MG63 (cell line): ENCODE data around the gene BPIFA3. TPM values are rescaled to one million over a fixed set of nuclear protein-coding genes. Genes with fewer than 3 reads are reported as not detected.
"Not testable (repeated sequence)": the region's sequence is repeated elsewhere in the genome, so short reads cannot be mapped to it uniquely, and the experiment has no call there.

Experiments used
- DNase-seq: peaks from one replicate; pipeline ENCODE4 v3.0.0-alpha.2; 2020
- H3K27me3 ChIP-seq: fragments of 250-450 bp; sonication (Bioruptor Pico); 2 replicates; pipeline ENCODE4 v1.5.1; 2020; ENCODE audit warnings: mild to moderate bottlenecking, moderate library complexity
- H3K36me3 ChIP-seq: fragments of 250-450 bp; sonication (Bioruptor Pico); 2 replicates; pipeline ENCODE4 v1.5.1; 2020; ENCODE audit warnings: mild to moderate bottlenecking, moderate library complexity
- H3K4me3 ChIP-seq: fragments of 250-450 bp; sonication (Bioruptor Pico); 2 replicates; pipeline ENCODE4 v1.5.1; 2020; ENCODE audit warnings: mild to moderate bottlenecking, moderate library complexity
- H3K9me3 ChIP-seq: fragments of 250-450 bp; sonication (Bioruptor Pico); 2 replicates; pipeline ENCODE4 v1.5.1; 2020; ENCODE audit warnings: mild to moderate bottlenecking, moderate library complexity
- total RNA-seq: library from RNA; depleted of rRNA; stranded (reverse); fragments of >200 nt; shearing (Covaris generic); gene quantifications from 2 replicates; pipeline ENCODE4 v1.2.3, GENCODE V29; 2014; ENCODE audit warnings: low replicate concordance; rRNA removed

The BPIFA3 gene
- total RNA-seq = not detected in 2 replicates

DNA sequence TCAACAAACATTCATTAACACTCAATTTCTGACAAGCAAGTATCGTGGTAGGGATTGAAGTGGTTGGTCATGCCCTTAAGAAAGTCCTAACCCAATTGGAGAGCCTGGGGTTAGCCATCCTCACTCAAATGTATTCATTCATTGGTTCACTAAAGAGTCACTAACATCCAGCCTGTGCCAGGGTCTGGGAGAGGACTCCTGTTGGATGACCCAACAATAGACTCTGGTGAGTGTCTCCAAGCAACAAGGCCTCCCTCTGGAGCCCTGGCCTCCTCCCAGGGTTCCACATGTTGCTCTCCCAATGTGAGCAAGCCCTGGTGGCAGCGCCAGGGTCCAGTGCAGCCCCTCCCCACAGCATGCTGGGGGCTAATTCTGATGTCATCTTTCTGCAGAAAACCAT lies at the start of gene BPIFA3:
Gene BPIFA3 (plus strand): TSS at position 301 of the 400 bp plus-strand sequence. CDS start 185 bp downstream, outside the sequence.
- H3K36me3 ChIP-seq = no peaks in the 10 kb centered on the region
- no peak within 1 kb of the TSS for H3K4me3 ChIP-seq
- peaks cover 2% of the 10 kb centered on the region; the same call in 1 of the 2 replicates for H3K27me3 ChIP-seq
- H3K9me3 ChIP-seq = no peaks in the 10 kb centered on the region
- no peak for DNase-seq

DNA sequence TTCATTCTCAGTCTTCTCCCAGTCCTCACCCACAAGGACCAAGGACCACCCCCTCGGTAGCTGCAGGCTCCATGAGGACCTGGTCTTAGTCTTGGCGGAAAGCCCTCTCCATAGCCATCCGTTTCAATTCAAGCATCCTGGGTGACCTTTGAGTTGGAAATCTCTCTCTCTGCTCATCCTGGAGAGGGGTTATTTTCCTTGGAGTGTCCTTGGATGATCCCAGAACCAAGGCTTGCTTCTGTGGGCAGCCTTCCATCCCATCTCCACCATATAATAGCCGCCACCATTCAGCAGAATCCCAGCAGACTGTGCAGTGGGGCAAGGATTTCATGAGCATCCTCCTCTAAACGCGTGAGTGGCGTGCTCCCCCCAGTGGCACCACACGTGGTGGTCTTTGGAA lies 49.3 kb upstream of the BPIFA3 start, which contains the start of gene BPIFA2:
Gene BPIFA2 (plus strand): TSS at position 301 of the 400 bp plus-strand sequence. CDS start 987 bp downstream, outside the sequence.
- no peaks in the 10 kb centered on the region for H3K27me3 ChIP-seq
- H3K9me3 ChIP-seq = peaks cover 7% of the 10 kb centered on the region; the same call in 1 of the 2 replicates
- DNase-seq = no peak
- no peak within 1 kb of the TSS for H3K4me3 ChIP-seq
- no peaks in the 10 kb centered on the region for H3K36me3 ChIP-seq

DNA sequence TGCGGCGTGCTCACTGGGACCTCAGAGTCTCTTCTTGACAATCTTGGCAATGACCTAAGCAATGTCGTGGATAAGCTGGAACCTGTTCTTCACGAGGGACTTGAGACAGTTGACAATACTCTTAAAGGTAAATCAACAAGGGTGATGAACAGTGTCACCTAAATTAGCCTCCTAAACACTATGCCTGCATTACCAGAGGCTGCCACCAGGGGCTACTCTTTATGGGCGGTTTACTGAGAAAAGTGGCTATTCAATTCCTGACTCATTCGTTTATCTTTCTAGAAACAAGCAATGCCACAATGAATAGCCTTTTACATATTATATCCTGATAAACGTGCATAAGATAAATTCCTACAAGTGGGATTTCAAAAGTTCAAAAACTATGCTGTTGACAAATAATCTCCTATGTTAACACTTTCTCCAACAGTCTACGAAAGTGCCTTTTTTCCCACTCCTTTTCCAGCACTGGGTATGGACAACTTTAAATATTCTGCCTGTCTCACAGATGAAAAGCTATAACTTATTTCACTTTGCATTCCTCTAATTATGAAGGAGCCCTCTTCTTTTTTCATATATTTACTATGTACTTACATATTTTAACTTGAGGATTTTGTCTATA lies 47.9 kb upstream of the BPIFA3 start:
- peaks cover 7% of the 10 kb centered on the region; the same call in 1 of the 2 replicates for H3K9me3 ChIP-seq
- H3K27me3 ChIP-seq = no peaks in the 10 kb centered on the region
- no peak overlapping the region for H3K4me3 ChIP-seq
- no peaks in the 10 kb centered on the region for H3K36me3 ChIP-seq
- DNase-seq = no peak

DNA sequence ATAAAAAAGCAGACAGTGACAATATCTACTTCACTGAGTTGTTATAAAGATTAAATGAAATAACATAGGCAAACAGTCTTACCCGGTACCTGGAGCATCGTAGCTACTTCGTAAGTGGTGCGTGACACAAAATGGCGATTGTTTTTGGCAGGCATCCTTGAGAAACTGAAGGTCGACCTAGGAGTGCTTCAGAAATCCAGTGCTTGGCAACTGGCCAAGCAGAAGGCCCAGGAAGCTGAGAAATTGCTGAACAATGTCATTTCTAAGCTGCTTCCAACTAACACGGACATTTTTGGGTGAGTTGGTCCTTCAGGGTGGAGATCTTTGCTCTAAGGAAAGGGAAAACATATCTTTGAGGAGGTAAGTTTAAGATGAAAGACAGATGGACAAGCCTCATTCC lies 44.4 kb upstream of the BPIFA3 start:
- DNase-seq = no peak
- peaks cover 7% of the 10 kb centered on the region; the same call in 1 of the 2 replicates for H3K9me3 ChIP-seq

DNA sequence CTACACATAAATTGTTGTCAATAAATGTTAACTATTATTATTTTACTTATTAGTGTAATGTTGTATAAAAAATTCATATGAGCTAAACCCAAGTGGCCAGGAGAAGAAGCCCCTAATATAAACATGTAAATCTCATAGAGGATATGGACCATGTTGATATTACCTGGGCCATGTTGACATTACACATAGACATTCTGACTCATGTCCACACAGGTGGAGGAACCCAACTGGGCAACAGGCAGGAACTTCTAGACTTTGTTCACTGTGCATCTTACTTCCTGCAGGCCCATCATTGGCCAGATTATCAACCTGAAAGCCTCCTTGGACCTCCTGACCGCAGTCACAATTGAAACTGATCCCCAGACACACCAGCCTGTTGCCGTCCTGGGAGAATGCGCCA lies 42.0 kb upstream of the BPIFA3 start:
- Histone ChIP-seq H3K27me3 (no peaks in the 10 kb centered on the region), H3K9me3 (peaks cover 2% of the 10 kb centered on the region; the same call in 1 of the 2 replicates), H3K36me3 (no peaks in the 10 kb centered on the region), H3K4me3 (no peak overlapping the region)
- no peak for DNase-seq

More for the DNA sequence above, 44.4 kb upstream of the BPIFA3 start:
- Histone ChIP-seq H3K27me3 (no peaks in the 10 kb centered on the region), H3K36me3 (no peaks in the 10 kb centered on the region), H3K4me3 (no peak overlapping the region)

DNA sequence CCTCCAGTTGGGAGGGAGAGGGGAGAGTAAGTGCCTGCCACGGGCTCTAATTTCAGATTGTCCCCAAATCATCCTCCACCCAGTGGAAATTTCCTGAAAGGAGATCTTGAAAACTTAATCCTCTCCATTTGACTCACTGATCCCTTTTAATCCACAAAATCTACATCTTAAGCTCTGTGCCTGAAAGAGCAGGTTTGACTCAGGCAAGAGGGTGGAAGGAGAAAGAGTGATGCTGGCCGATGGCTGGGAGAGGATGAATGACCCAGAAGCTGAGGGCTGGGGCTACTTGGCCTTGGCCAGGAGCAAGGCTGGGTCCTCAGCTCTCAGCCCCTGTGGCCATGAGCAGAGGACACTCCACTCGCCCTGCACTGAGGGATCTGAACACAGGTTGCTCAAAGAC lies 41.1 kb upstream of the BPIFA3 start:
- no peaks in the 10 kb centered on the region for H3K9me3 ChIP-seq
- no peak for DNase-seq
- no peaks in the 10 kb centered on the region for H3K36me3 ChIP-seq
- no peak overlapping the region for H3K4me3 ChIP-seq
- no peaks in the 10 kb centered on the region for H3K27me3 ChIP-seq

DNA sequence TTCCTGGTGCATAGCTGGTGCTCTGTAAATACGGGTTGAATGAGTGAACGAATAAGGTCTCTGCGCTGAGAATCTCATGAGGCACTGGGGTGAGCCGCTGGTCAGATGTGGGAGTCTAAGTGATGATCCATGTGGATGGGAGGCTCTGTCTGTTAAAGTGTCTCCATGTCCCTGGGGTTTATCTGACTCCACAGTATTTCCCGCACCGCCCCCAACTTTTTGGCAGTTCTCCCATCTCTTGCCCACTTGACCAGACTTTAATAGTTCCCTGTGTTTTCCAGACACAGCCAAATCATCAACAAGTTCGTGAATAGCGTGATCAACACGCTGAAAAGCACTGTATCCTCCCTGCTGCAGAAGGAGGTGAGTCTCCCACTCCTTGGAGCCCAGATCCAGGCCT lies 39.3 kb upstream of the BPIFA3 start:
- no peak for DNase-seq
- Histone ChIP-seq H3K36me3 (no peaks in the 10 kb centered on the region), H3K9me3 (no peaks in the 10 kb centered on the region), H3K4me3 (no peak overlapping the region), H3K27me3 (no peaks in the 10 kb centered on the region)

DNA sequence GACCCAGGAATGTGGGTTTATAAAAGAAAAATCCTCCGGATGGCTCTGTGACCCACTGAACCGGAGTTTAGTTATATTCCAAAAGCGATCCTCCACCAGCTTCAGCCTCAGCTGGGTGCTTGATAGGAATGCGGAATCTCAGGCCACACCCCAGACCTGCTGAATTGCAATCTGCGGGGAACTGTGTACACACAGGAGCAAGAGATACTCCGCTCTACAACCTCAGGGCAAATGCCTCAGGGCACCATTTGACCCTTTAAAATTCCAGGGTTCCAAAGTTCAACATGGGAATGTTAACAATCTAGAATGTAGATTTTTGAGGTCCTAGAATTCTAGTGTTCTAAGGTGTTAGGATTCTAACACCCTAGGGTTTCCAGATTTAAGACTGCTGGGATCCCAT lies 38.4 kb upstream of the BPIFA3 start:
- Histone ChIP-seq H3K9me3 (no peaks in the 10 kb centered on the region), H3K27me3 (no peaks in the 10 kb centered on the region), H3K36me3 (no peaks in the 10 kb centered on the region), H3K4me3 (no peak overlapping the region)
- DNase-seq = no peak

DNA sequence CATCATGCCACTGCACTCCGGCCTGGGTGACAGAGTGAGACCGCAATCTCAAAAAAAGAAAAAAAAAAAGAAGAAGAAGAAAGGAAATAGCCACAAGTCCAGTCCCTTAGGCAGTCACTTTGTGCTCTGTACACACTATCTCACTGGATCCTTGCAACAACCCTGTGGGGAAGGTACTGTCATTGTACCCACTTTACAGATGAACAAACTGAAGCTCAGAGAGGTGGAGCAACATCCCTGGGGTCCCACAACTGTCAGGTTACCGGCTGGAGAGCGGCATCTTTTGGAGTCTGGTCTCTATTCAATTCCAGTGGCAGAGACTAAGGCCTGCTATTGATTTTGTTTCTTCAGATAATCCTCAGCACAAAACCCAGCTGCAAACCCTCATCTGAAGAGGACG lies 37.0 kb upstream of the BPIFA3 start:
- no peaks in the 10 kb centered on the region for H3K9me3 ChIP-seq

DNA sequence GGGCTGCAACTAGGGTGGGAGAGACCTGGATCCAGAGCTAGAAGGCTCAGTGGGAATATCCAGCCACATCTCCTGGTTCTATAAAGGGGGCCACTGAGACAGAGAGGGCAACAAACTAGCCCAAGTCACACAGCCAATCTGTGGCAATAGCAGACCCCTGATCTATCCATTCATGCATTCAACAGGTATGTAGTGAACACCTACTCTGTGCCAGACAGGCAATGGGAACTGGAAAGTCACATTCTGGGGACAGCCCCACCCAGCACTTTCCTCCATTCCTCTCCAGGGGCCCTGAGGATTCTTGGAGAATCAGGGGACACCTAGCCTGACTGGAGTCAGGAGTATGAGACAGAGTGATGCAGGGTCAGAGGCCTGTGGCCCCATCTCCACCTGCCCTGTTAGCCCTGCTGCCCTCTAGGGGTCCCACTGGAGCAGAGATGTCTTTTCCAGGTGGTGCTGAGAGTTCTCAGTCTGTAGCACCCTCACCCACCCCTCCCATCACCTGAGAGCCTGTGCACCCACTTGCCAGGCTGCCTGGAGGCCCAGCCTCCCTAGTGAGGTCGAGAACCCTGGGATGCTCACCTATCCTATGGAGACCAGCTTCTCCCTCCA lies 35.6 kb upstream of the BPIFA3 start:
- DNase-seq = no peak
- no peak overlapping the region for H3K4me3 ChIP-seq
- no peaks in the 10 kb centered on the region for H3K27me3 ChIP-seq
- H3K36me3 ChIP-seq = no peaks in the 10 kb centered on the region
- no peaks in the 10 kb centered on the region for H3K9me3 ChIP-seq

More for the DNA sequence above, 37.0 kb upstream of the BPIFA3 start:
- Histone ChIP-seq H3K4me3 (no peak overlapping the region), H3K27me3 (no peaks in the 10 kb centered on the region), H3K36me3 (no peaks in the 10 kb centered on the region)
- no peak for DNase-seq

DNA sequence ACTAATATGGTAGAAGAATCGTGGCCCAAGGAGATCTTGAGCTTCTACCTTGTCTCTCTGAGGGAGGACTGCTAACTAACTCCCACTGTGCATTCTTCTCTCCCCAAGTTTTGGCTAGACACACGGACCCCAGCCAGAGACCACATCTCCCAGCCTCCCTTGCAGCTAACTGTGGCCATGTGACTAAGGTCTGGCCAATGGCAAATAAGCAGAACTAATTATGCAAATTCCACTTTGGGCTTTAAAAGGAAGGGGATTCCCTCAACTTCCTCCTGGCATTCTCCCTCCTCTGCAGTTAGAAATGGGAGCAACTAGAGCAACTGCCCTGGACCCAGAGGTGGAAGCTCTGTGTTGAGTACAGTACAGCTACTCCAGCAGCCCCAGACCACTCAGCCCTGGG lies 33.8 kb upstream of the BPIFA3 start:
- Histone ChIP-seq H3K36me3 (no peaks in the 10 kb centered on the region), H3K27me3 (no peaks in the 10 kb centered on the region), H3K4me3 (no peak overlapping the region), H3K9me3 (no peaks in the 10 kb centered on the region)
- no peak for DNase-seq

DNA sequence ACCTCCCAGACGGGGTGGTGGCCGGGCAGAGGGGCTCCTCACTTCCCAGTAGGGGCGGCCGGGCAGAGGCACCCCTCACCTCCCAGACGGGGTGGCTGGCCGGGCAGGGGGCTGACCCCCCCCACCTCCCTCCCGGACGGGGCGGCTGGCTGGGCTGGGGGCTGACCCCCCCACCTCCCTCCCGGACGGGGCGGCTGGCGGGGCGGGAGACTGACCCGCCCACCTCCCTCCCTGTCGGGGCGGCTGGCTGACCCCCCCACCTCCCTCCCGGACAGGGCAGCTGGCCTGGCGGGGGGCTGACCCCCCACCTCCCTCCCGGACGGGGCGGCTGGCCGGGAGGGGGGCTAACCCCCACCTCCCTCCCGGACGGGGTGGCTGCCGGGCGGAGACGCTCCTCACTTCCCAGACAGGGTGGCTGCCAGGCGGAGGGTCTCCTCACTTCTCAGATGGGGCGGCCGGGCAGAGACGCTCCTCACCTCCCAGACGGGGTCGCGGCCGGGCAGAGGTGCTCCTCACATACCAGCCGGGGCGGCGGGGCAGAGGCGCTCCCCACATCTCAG lies 32.0 kb upstream of the BPIFA3 start:
- H3K4me3 ChIP-seq, H3K36me3 ChIP-seq, H3K27me3 ChIP-seq, H3K9me3 ChIP-seq, DNase-seq: not testable (repeated sequence)

DNA sequence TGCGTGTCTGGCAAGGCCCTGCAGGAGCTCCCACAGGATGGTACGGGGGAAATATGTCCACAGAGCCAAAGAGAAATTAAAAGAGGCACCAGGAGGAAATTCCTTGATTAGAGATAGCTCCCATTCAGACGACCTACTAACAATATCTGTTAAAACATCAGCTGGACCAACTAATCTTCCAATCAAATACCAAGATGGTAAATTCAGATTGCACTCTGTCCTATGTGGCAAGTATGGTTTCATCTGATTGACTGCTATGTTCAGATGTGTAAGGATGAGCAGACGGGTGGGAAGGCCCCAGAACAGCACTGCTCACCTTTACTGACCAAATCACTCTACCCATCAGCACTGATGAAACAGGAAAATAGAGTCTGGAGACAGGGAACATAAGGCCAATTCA lies 29.7 kb upstream of the BPIFA3 start:
- Histone ChIP-seq H3K9me3 (no peaks in the 10 kb centered on the region), H3K4me3 (no peak overlapping the region), H3K36me3 (no peaks in the 10 kb centered on the region), H3K27me3 (no peaks in the 10 kb centered on the region; the same call in 1 of the 2 replicates)
- DNase-seq = no peak

DNA sequence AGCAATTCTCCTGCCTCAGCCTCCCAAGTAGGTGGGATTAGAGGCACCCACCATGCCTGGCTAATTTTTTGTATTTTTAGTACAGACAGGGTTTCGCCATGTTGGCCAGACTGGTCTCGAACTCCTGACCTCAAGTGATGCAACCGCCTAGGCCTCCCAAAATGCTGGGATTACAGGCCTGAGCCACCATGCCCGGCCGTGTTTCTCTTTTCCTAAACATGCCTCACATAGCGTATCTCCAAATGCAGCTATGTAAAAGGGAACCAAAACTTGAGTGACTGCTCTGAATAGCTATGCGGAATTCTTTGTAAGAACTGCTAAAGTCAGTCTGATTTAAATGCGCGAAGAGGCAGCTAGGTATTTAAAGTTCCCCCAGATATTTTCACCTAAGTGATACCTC lies 28.7 kb upstream of the BPIFA3 start:
- no peaks in the 10 kb centered on the region for H3K9me3 ChIP-seq

DNA sequence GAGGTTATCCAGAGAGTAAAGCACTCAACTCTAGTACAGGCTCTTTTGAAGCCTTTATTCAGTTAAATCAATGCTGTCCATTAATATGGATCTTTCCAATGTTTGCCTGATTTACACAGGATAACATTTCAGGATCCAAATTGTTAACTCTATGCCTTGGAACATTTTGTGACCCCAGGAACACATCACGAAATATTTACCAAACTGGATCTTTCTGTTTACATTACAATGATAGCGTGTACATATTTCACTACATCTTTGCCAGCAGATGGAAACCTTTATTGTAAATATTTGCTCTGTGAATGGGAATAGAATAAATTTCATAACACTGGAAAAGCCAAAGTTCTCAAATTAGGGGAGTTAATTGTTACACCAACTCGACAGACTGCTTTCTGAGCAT lies 25.7 kb upstream of the BPIFA3 start:
- Histone ChIP-seq H3K27me3 (no peaks in the 10 kb centered on the region; the same call in 1 of the 2 replicates), H3K4me3 (no peak overlapping the region), H3K9me3 (no peaks in the 10 kb centered on the region), H3K36me3 (no peaks in the 10 kb centered on the region)
- DNase-seq = no peak

More for the DNA sequence above, 28.7 kb upstream of the BPIFA3 start:
- Histone ChIP-seq H3K4me3 (no peak overlapping the region), H3K36me3 (no peaks in the 10 kb centered on the region), H3K27me3 (no peaks in the 10 kb centered on the region; the same call in 1 of the 2 replicates)
- no peak for DNase-seq

DNA sequence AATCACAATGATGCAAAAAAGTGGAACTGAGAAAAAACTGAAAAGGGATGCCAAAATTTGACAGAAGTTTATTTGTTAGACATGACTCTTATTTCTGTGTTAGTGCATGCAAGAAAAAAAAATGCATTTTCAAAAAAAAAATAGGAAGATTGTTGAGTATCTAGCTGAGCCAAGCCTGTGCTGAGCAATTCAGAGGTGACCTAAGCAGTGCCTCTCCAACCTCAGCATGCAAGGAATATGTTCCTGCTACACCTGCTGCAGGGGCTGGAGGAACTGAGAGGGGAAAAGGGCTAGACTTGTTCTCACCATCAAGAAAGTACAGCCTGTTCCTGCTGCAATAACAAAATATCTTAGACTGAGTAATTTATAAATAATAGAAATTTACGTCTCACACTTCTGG lies 25.2 kb upstream of the BPIFA3 start:
- no peak overlapping the region for H3K4me3 ChIP-seq
- H3K36me3 ChIP-seq = no peaks in the 10 kb centered on the region
- H3K27me3 ChIP-seq = no peaks in the 10 kb centered on the region; the same call in 1 of the 2 replicates
- DNase-seq = no peak
- no peaks in the 10 kb centered on the region for H3K9me3 ChIP-seq

DNA sequence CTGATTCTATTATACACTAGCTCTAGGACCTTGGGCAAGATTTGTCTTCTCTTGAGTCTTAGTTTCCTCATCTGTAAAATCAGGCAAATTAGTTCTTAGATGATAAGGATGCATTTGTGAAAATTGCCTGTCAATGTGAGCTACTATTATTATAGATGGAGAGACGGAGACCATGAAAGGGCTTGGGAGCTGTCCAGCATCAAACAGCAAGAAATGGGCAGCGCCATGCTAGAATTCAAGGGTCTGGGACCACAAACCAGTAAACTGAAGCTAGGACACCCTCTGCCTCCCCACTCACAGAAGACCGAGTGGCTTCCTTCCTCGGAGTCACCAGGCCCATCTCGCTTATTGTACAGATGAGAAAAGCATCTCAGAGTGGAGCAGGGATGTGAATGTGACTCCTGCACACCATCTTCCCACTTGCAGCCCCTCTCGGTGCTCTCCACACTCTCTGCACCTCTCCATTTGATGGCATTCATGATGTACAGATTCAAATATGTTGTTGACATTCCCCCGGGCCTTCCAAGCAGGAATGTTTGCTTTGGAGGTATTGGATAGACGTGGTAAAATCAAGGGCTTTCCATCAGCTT lies 24.1 kb upstream of the BPIFA3 start:
- DNase-seq = no peak
- H3K36me3 ChIP-seq = no peaks in the 10 kb centered on the region

More for the DNA sequence above, 24.1 kb upstream of the BPIFA3 start:
- Histone ChIP-seq H3K9me3 (no peaks in the 10 kb centered on the region), H3K27me3 (no peaks in the 10 kb centered on the region; the same call in 1 of the 2 replicates), H3K4me3 (no peak overlapping the region)
